CD4-positive, CD25-positive, alpha-beta regulatory T cell (primary cell): ENCODE results near the gene UTP15. TPM values are rescaled to one million over a fixed set of nuclear protein-coding genes. Genes with fewer than 3 reads are reported as not detected.
A peak's percentile ranks its signal among the peaks of the same experiment; 100 is the strongest.

Source experiments
- ATAC-seq, 2 donors: fragments of 150-1000 bp; cut with Tn5 transposase; one replicate each; pipeline ENCODE4 v1.10.0; 2021; ENCODE audit warnings: low read depth in 2 of 2, moderate number of reproducible peaks in 2 of 2, moderate library complexity in 1 of 2
- DNase-seq, 3 donors: peaks; one replicate each; pipeline versions ENCODE4 v3.0.0 to v3.0.0-alpha.2; 2012 to 2022; ENCODE audit warnings: mixed read lengths in 1 of 3
- H3K27ac ChIP-seq: one replicate; pipeline ENCODE4 v1.7.0; 2013; ENCODE audit warnings: mild to moderate bottlenecking, low read length; ENCODE audit not compliant: insufficient read depth, poor library complexity, severe bottlenecking
- H3K27me3 ChIP-seq: one replicate; pipeline ENCODE4 v1.7.0; 2013; ENCODE audit warnings: low read length; ENCODE audit not compliant: control insufficient read depth, insufficient read depth
- H3K36me3 ChIP-seq: one replicate; pipeline ENCODE4 v1.7.0; 2013; ENCODE audit warnings: mild to moderate bottlenecking, low read length, moderate library complexity; ENCODE audit not compliant: control insufficient read depth, insufficient read depth
- H3K4me1 ChIP-seq: 2 replicates; pipeline ENCODE4 v1.7.0; 2013; ENCODE audit warnings: mild to moderate bottlenecking, low read length; ENCODE audit not compliant: insufficient read depth, control insufficient read depth, poor library complexity, severe bottlenecking
- H3K4me3 ChIP-seq: one replicate; pipeline ENCODE4 v1.7.0; 2013; ENCODE audit warnings: low read depth, mild to moderate bottlenecking, low read length, moderate library complexity
- H3K9me3 ChIP-seq, 2 experiments: 1 replicate in 1 of 2; 2 replicates in 1 of 2; pipeline ENCODE4 v1.7.0; 2013; ENCODE audit warnings: low read length in 2 of 2, mild to moderate bottlenecking in 1 of 2, moderate library complexity in 1 of 2; ENCODE audit not compliant: control insufficient read depth in 2 of 2
- H3K27ac Mint-ChIP-seq, 3 donors: one replicate each; pipeline ENCODE4 v1.8.0; 2020 to 2022; ENCODE audit warnings: mild to moderate bottlenecking in 3 of 3, mixed read lengths in 3 of 3, moderate library complexity in 2 of 3
- H3K27me3 Mint-ChIP-seq: one replicate; pipeline ENCODE4 v1.8.0; 2022; ENCODE audit warnings: mild to moderate bottlenecking, mixed read lengths
- H3K36me3 Mint-ChIP-seq: one replicate; pipeline ENCODE4 v1.8.0; 2020; ENCODE audit warnings: mixed read lengths
- H3K4me1 Mint-ChIP-seq, 4 donors: one replicate each; pipeline ENCODE4 v1.8.0; 2020 to 2022; ENCODE audit warnings: mixed read lengths in 4 of 4, mild to moderate bottlenecking in 1 of 4
- H3K4me3 Mint-ChIP-seq, 4 donors: one replicate each; pipeline ENCODE4 v1.8.0; 2020 to 2022; ENCODE audit warnings: mild to moderate bottlenecking in 4 of 4, mixed read lengths in 4 of 4, moderate library complexity in 3 of 4
- H3K9me3 Mint-ChIP-seq, 7 donors: one replicate each; pipeline ENCODE4 v1.8.0; 2020 to 2022; ENCODE audit warnings: mixed read lengths in 7 of 7, mild to moderate bottlenecking in 3 of 7, moderate library complexity in 2 of 7
- polyA plus RNA-seq, 4 donors: library from polyadenylated mRNA; unstranded; fragments of 300-500 nt; fragmentation: Illumina TruSeq; gene quantifications; one replicate each; pipeline ENCODE4 v1.2.3, GENCODE V29; 2021
- total RNA-seq: library from RNA; stranded (reverse); gene quantifications from one replicate; pipeline ENCODE4 v1.2.3, GENCODE V29; 2022

Gene UTP15
- total and polyA plus RNA-seq, 5 donors from 2014 or later = 4.9 to 32.9 (median 10.1) TPM

- no peak for ATAC-seq
- peak in 1 of 3 donors; percentile 5 for DNase-seq
- peaks cover 13% of the 10 kb centered on the region for H3K4me1 ChIP-seq
- H3K9me3 ChIP-seq = no peaks in the 10 kb centered on the region
- Mint-ChIP-seq H3K27me3 (peaks cover 43% of the 10 kb centered on the region), H3K4me1 (peaks cover 0 to 5% (median 1%) of the 10 kb centered on the region in 4 donors), H3K27ac (no peak overlapping the region), H3K36me3 (no peaks in the 10 kb centered on the region), H3K9me3 (peaks cover 0 to 2% (median 0%) of the 10 kb centered on the region in 7 donors), H3K4me3 (peak overlapping the region; percentile 27 to 65 (median 46))
- H3K4me3 ChIP-seq = no peak overlapping the region
- peaks cover 38% of the 10 kb centered on the region for H3K27me3 ChIP-seq
- H3K27ac ChIP-seq = no peak overlapping the region
- H3K36me3 ChIP-seq = no peaks in the 10 kb centered on the region
Measured at GRCh38 chr5:73625372-73625943, 59.9 kb downstream of the UTP15 start.

- ATAC-seq (peak; percentile 34 to 50), DNase-seq (peak in 1 of 3 donors; percentile 23)
- Mint-ChIP-seq H3K27ac (no peak within 1 kb of the TSS), H3K4me3 (peak within 1 kb of the TSS; percentile 27 to 65 (median 46)), H3K4me1 (peaks cover 0 to 5% (median 1%) of the 10 kb centered on the region in 4 donors), H3K27me3 (peaks cover 40% of the 10 kb centered on the region), H3K36me3 (no peaks in the 10 kb centered on the region), H3K9me3 (peaks cover 0 to 2% (median 0%) of the 10 kb centered on the region in 7 donors)
- H3K36me3 ChIP-seq = no peaks in the 10 kb centered on the region
- no peaks in the 10 kb centered on the region for H3K9me3 ChIP-seq
- peaks cover 13% of the 10 kb centered on the region for H3K4me1 ChIP-seq
- no peak within 1 kb of the TSS for H3K27ac ChIP-seq
- no peak within 1 kb of the TSS for H3K4me3 ChIP-seq
- H3K27me3 ChIP-seq = peaks cover 38% of the 10 kb centered on the region
Measured at GRCh38 chr5:73625944-73626811, 60.6 kb downstream of the UTP15 start, which contains the start of gene ARHGEF28. ARHGEF28 (plus strand) TSS chr5:73626196; CDS start chr5:73684852, 58,656 bp downstream.

- peaks cover 13% of the 10 kb centered on the region for H3K4me1 ChIP-seq
- Mint-ChIP-seq H3K4me1 (peaks cover 0 to 5% (median 1%) of the 10 kb centered on the region in 4 donors), H3K9me3 (peaks cover 0 to 2% (median 0%) of the 10 kb centered on the region in 7 donors), H3K27me3 (peaks cover 36% of the 10 kb centered on the region), H3K36me3 (no peaks in the 10 kb centered on the region), H3K27ac (no peak overlapping the region), H3K4me3 (peak overlapping the region in 2 of 4 donors; percentile 15 to 54)
- no peak overlapping the region for H3K27ac ChIP-seq
- ATAC-seq = no peak
- no peak for DNase-seq
- H3K36me3 ChIP-seq = no peaks in the 10 kb centered on the region
- no peak overlapping the region for H3K4me3 ChIP-seq
- peaks cover 39% of the 10 kb centered on the region for H3K27me3 ChIP-seq
- no peaks in the 10 kb centered on the region for H3K9me3 ChIP-seq
Measured at GRCh38 chr5:73626814-73627313, 61.3 kb downstream of the UTP15 start.

- DNase-seq (no peak), ATAC-seq (no peak)
- Histone ChIP-seq H3K27ac (no peak overlapping the region), H3K4me3 (no peak overlapping the region), H3K9me3 (no peaks in the 10 kb centered on the region), H3K4me1 (peaks cover 13% of the 10 kb centered on the region), H3K36me3 (no peaks in the 10 kb centered on the region), H3K27me3 (peaks cover 31% of the 10 kb centered on the region)
- Mint-ChIP-seq H3K36me3 (no peaks in the 10 kb centered on the region), H3K27me3 (peaks cover 28% of the 10 kb centered on the region), H3K9me3 (peaks cover 0 to 1% (median 0%) of the 10 kb centered on the region in 7 donors), H3K4me3 (no peak overlapping the region), H3K27ac (no peak overlapping the region), H3K4me1 (peaks cover 0 to 5% (median 1%) of the 10 kb centered on the region in 4 donors)
Measured at GRCh38 chr5:73629456-73629855, 63.9 kb downstream of the UTP15 start.

- no peak for ATAC-seq
- no peak overlapping the region for H3K27ac Mint-ChIP-seq
Measured at GRCh38 chr5:73630765-73631164, 65.2 kb downstream of the UTP15 start.

GRCh38 chr5:73631500-73631899, 66.0 kb downstream of the UTP15 start:
- no peak overlapping the region for H3K4me3 ChIP-seq
- H3K4me1 Mint-ChIP-seq = no peaks in the 10 kb centered on the region
- ATAC-seq = no peak
- H3K27me3 Mint-ChIP-seq = peaks cover 26% of the 10 kb centered on the region
- H3K27ac ChIP-seq = no peak overlapping the region
- H3K27ac Mint-ChIP-seq = no peak overlapping the region
- H3K36me3 ChIP-seq = no peaks in the 10 kb centered on the region
- DNase-seq = no peak
- H3K36me3 Mint-ChIP-seq = no peaks in the 10 kb centered on the region
- H3K9me3 ChIP-seq = no peaks in the 10 kb centered on the region
- H3K4me3 Mint-ChIP-seq = no peak overlapping the region
- H3K27me3 ChIP-seq = peaks cover 26% of the 10 kb centered on the region
- H3K4me1 ChIP-seq = peaks cover 2% of the 10 kb centered on the region
- peaks cover 0 to 1% (median 0%) of the 10 kb centered on the region in 7 donors for H3K9me3 Mint-ChIP-seq

More at GRCh38 chr5:73630765-73631164, 65.2 kb downstream of the UTP15 start:
- Histone ChIP-seq H3K27me3 (peaks cover 26% of the 10 kb centered on the region), H3K9me3 (no peaks in the 10 kb centered on the region), H3K36me3 (no peaks in the 10 kb centered on the region), H3K27ac (no peak overlapping the region), H3K4me1 (peaks cover 7% of the 10 kb centered on the region), H3K4me3 (no peak overlapping the region)
- no peaks in the 10 kb centered on the region for H3K4me1 Mint-ChIP-seq
- H3K36me3 Mint-ChIP-seq = no peaks in the 10 kb centered on the region
- H3K27me3 Mint-ChIP-seq = peaks cover 26% of the 10 kb centered on the region
- H3K4me3 Mint-ChIP-seq = no peak overlapping the region
- no peak for DNase-seq
- peaks cover 0 to 1% (median 0%) of the 10 kb centered on the region in 7 donors for H3K9me3 Mint-ChIP-seq
